HepG2 (cell line): Measurements from ENCODE around the gene PDSS2. TPM values are rescaled to one million over a fixed set of nuclear protein-coding genes. Genes with fewer than 3 reads are reported as not detected.

Experiments used
- ATAC-seq: fragments of 200-7000 bp; cut with Tn5 transposase; 3 replicates; pipeline ENCODE4 v1.9.1; 2020; ENCODE audit warnings: mild to moderate bottlenecking, moderate library complexity
- BruUV-seq: library from RNA; stranded (reverse); fragments of 400-500 nt; replicated peaks from 2 replicates; lab custom pipeline; 2021; lab: Mats Ljungman, UMichigan
- CTCF ChIA-PET: fragments of 300-600 bp; formaldehyde crosslinking; extraction: SDS; loops from one replicate; lab custom pipeline; 2021; ENCODE audit warnings: low total read pairs, inconsistent platforms, low intra/inter-chr PET ratio; lab: Yijun Ruan, JAX
- POLR2A ChIA-PET: fragments of 350-600 bp; sonication (Branson Sonifier 250); formaldehyde crosslinking; loops from one replicate; lab custom pipeline; 2020; ENCODE audit warnings: antibody characterized with exemption, inconsistent platforms; lab: Yijun Ruan, JAX
- DNase-seq: peaks from one replicate; pipeline ENCODE4 v3.0.0-alpha.2; 2015; ENCODE audit warnings: low spot score
- FAIRE-seq: peaks from 3 replicates; lab custom pipeline; 2011; peaks lifted over from hg19 to GRCh38; lab: Jason Lieb, UNC
- H2AFZ ChIP-seq: one replicate; pipeline ENCODE4 v1.6.1; 2011; ENCODE audit warnings: low read length, inconsistent platforms
- H3K27ac ChIP-seq: fragments of 300-600 bp; 3 replicates; pipeline ENCODE4 v1.8.0; 2011; ENCODE audit warnings: mixed run types, mild to moderate bottlenecking, mixed read lengths, low read length, inconsistent platforms; ENCODE audit not compliant: insufficient read depth; ENCODE audit errors: extremely low read length
- H3K27me3 ChIP-seq, 2 experiments: fragments of 200-600 bp in 1 of 2; 2 replicates in 1 of 2; 3 replicates in 1 of 2; pipeline versions ENCODE4 v1.6.0 to v1.8.0; 2011; ENCODE audit warnings: low read length in 2 of 2, mild to moderate bottlenecking in 2 of 2, moderate library complexity in 2 of 2, inconsistent platforms in 1 of 2; ENCODE audit not compliant: insufficient read depth in 2 of 2, control insufficient read depth in 1 of 2
- H3K36me3 ChIP-seq, 2 experiments: fragments of 200-600 bp in 1 of 2; replicated peaks in 1 of 2; 2 replicates in 1 of 2; 3 replicates in 1 of 2; pipeline versions ENCODE4 v1.5.1 to v1.8.0; 2011; ENCODE audit warnings: low read length in 2 of 2, inconsistent platforms in 1 of 2; ENCODE audit not compliant: insufficient read depth in 2 of 2, control insufficient read depth in 1 of 2
- H3K4me1 ChIP-seq: 2 replicates; pipeline ENCODE4 v1.5.1; 2012; ENCODE audit warnings: low read length, inconsistent platforms; ENCODE audit not compliant: insufficient read depth
- H3K4me2 ChIP-seq: 2 replicates; pipeline ENCODE4 v1.6.0; 2011; ENCODE audit warnings: low read depth, low read length, inconsistent platforms
- H3K4me3 ChIP-seq, 3 experiments: fragments of 200-600 bp in 1 of 3; sonication (generic), shearing (Covaris generic) in 1 of 3; replicated peaks in 1 of 3; 2 replicates each; pipeline ENCODE4 v1.5.1; 2011 to 2016; ENCODE audit warnings: low read length in 3 of 3, inconsistent platforms in 2 of 3, low read depth in 2 of 3, mild to moderate bottlenecking in 2 of 3, control low read depth in 1 of 3, mixed read lengths in 1 of 3; ENCODE audit not compliant: insufficient read depth in 1 of 3
- H3K79me2 ChIP-seq: one replicate; pipeline ENCODE4 v1.6.1; 2011; ENCODE audit warnings: low read length, inconsistent platforms; ENCODE audit not compliant: insufficient read depth
- H3K9ac ChIP-seq: 2 replicates; pipeline ENCODE4 v1.6.0; 2011; ENCODE audit warnings: mild to moderate bottlenecking, low read depth, low read length, inconsistent platforms; ENCODE audit not compliant: insufficient read depth
- H3K9me3 ChIP-seq: 2 replicates; pipeline ENCODE4 v1.5.1; 2012; ENCODE audit warnings: mild to moderate bottlenecking, low read length
- H4K20me1 ChIP-seq: 2 replicates; pipeline ENCODE4 v1.6.0; 2011; ENCODE audit warnings: inconsistent platforms, mild to moderate bottlenecking, low read length, moderate library complexity; ENCODE audit not compliant: insufficient read depth
- ARHGAP35 ChIP-seq: sonication (generic); formaldehyde crosslinking; IDR thresholded peaks from 2 replicates; pipeline ENCODE4 v1.9.0; 2022; ENCODE audit warnings: mild to moderate bottlenecking, inconsistent platforms, moderate library complexity, missing genetic modification reagents, borderline replicate concordance
- CSRNP2 ChIP-seq: sonication (generic); formaldehyde crosslinking; conservative IDR thresholded peaks from 2 replicates; pipeline ENCODE4 v1.8.0; 2022; ENCODE audit warnings: low read depth, missing genetic modification reagents
- JUN ChIP-seq: sonication (generic); formaldehyde crosslinking; IDR thresholded peaks from 2 replicates; pipeline ENCODE4 v1.4.0; 2020; ENCODE audit warnings: mild to moderate bottlenecking, missing genetic modification reagents
- KDM5B ChIP-seq: sonication (generic); formaldehyde crosslinking; IDR thresholded peaks from 2 replicates; pipeline ENCODE4 v1.4.0; 2020; ENCODE audit warnings: missing genetic modification reagents, mild to moderate bottlenecking, borderline replicate concordance
- MAFF ChIP-seq: IDR thresholded peaks from 2 replicates; pipeline ENCODE4 v1.6.1; 2011; ENCODE audit warnings: low read depth, low read length, improper control_type of control experiment
- POLR2AphosphoS2 ChIP-seq: IDR thresholded peaks from 2 replicates; pipeline ENCODE4 v1.6.1; 2011; ENCODE audit warnings: low read depth, low read length, improper control_type of control experiment
- SMYD3 ChIP-seq: sonication (generic); formaldehyde crosslinking; IDR thresholded peaks from 2 replicates; pipeline ENCODE4 v1.8.1; 2023; ENCODE audit warnings: mild to moderate bottlenecking, missing genetic modification reagents
- ZHX1 ChIP-seq: sonication (generic); formaldehyde crosslinking; IDR thresholded peaks from 2 replicates; pipeline ENCODE4 v1.8.1; 2022; ENCODE audit warnings: low read depth, mild to moderate bottlenecking, missing genetic modification reagents
- ZNF256 ChIP-seq: sonication (generic); formaldehyde crosslinking; conservative IDR thresholded peaks from 2 replicates; pipeline ENCODE4 v1.4.0; 2020; ENCODE audit warnings: missing genetic modification reagents
- ZNF326 ChIP-seq: sonication (generic); formaldehyde crosslinking; IDR thresholded peaks from 2 replicates; pipeline ENCODE4 v1.4.0; 2020; ENCODE audit warnings: missing genetic modification reagents, borderline replicate concordance
- ZNF383 ChIP-seq: sonication (generic); formaldehyde crosslinking; IDR thresholded peaks from 2 replicates; pipeline ENCODE4 v1.4.0; 2020; ENCODE audit warnings: missing genetic modification reagents, mild to moderate bottlenecking, borderline replicate concordance
- ZNF556 ChIP-seq: sonication (generic); formaldehyde crosslinking; IDR thresholded peaks from 2 replicates; pipeline ENCODE4 v1.4.0; 2020; ENCODE audit warnings: mild to moderate bottlenecking, missing genetic modification reagents, borderline replicate concordance
- ZNF672 ChIP-seq: sonication (generic); formaldehyde crosslinking; IDR thresholded peaks from 2 replicates; pipeline ENCODE4 v1.8.1; 2022; ENCODE audit warnings: missing genetic modification reagents
- ZNF749 ChIP-seq: sonication (generic); formaldehyde crosslinking; IDR thresholded peaks from 2 replicates; pipeline ENCODE4 v1.8.0; 2022; ENCODE audit warnings: mild to moderate bottlenecking, missing genetic modification reagents, moderate library complexity, borderline replicate concordance
- ZNF780A ChIP-seq: sonication (generic); formaldehyde crosslinking; IDR thresholded peaks from 2 replicates; pipeline ENCODE4 v1.8.0; 2022; ENCODE audit warnings: mild to moderate bottlenecking, missing genetic modification reagents, moderate library complexity
- ZNF782 ChIP-seq: sonication (generic); formaldehyde crosslinking; IDR thresholded peaks from 2 replicates; pipeline ENCODE4 v1.4.0; 2020; ENCODE audit warnings: missing genetic modification reagents, mild to moderate bottlenecking, borderline replicate concordance
- WGBS: methylation state at CpG from one replicate; pipeline ENCODE4 v1.1.6; 2017; ENCODE audit warnings: low lambda C conversion rate; 5-methylcytosine and 5-hydroxymethylcytosine counted together
- in situ Hi-C: cut with HindIII; loops from 2 replicates; pipeline ENCODE4 v1.10.0; 2017; ENCODE audit warnings: low pct_unique_long_range_greater_than_20kb; ENCODE audit not compliant: extremely low pct_ligation_motif_present
- intact Hi-C: fragments of 100-400 bp; cut with micrococcal nuclease; formaldehyde crosslinking; loops from one replicate; pipeline ENCODE4 v1.10.0; 2022; ENCODE audit not compliant: unreplicated experiment
- polyA plus RNA-seq, 8 experiments: library from polyadenylated mRNA; depleted of rRNA in 3 of 8; stranded (reverse) in 7 of 8; unstranded in 1 of 8; fragments of >200 nt; fragmentation: Illumina TruSeq in 4 of 8; extraction: Trizol in 4 of 8; gene quantifications; 2 replicates each; pipeline versions ENCODE4 v1.2.1 to v1.2.3, GENCODE V29; 2011 to 2016; ENCODE audit warnings: low read depth in 4 of 8, missing spikeins in 1 of 8, mixed read lengths in 1 of 8; ENCODE audit not compliant: insufficient read depth in 1 of 8
- total RNA-seq, 5 experiments: library from RNA; depleted of rRNA; stranded (reverse); fragments of >200 nt; fragmentation: Illumina TruSeq; extraction: Trizol; gene quantifications; 2 replicates each; pipeline ENCODE4 v1.2.3, GENCODE V29; 2016; ENCODE audit warnings: low read depth in 1 of 5

Gene PDSS2
- total and polyA plus RNA-seq, 2 of the 13 experiments (the other 11 are each of a cell fraction or from before 2014, with no cell fraction given) = 16.2 to 17.0 TPM

GRCh38 chr6:107392069-107392468 is 67.3 kb downstream of the PDSS2 start:
- DNase-seq (no peak), ATAC-seq (no peak)
- no peak overlapping the region for H3K4me2 ChIP-seq

GRCh38 chr6:107390685-107391435 is 68.5 kb downstream of the PDSS2 start:
- Histone ChIP-seq H3K9ac (no peak overlapping the region), H3K9me3 (peaks cover 5% of the 10 kb centered on the region; the same call in 1 of the 2 replicates), H3K27me3 (no peaks in the 10 kb centered on the region), H2AFZ (no peak overlapping the region), H3K4me3 (no peak overlapping the region), H3K79me2 (no peaks in the 10 kb centered on the region), H3K4me1 (0 out of 2 replicates have a peak, but pooled peaks cover 3% of the 10 kb centered on the region), H3K27ac (no peak overlapping the region), H3K4me2 (no peak overlapping the region), H3K36me3 (peaks cover 0 to 1% of the 10 kb centered on the region in 2 experiments; a peak in 3 of 5 replicates), H4K20me1 (no peaks in the 10 kb centered on the region)
- ChIA-PET CTCF (no interaction called here), POLR2A (interaction anchor here (0.9 kb wide), 1 partner anchor 69 kb away, joined by 3 read pairs; the partner anchor contains the start of gene PDSS2)
- no TSS peak for BruUV-seq
- in situ Hi-C loops (no loop called here), intact Hi-C loops (no loop called here)
- ATAC-seq = no peak
- FAIRE-seq = no peak
- no peak for DNase-seq
- TF ChIP-seq ZHX1 (CRISPR knock-in tag) (no peak), ZNF326 (CRISPR knock-in tag) (no peak), CSRNP2 (no peak), ZNF749 (no peak), ARHGAP35 (no peak)

More at GRCh38 chr6:107392069-107392468, 67.3 kb downstream of the PDSS2 start:
- no peak overlapping the region for H2AFZ ChIP-seq
- peaks cover 5% of the 10 kb centered on the region; the same call in 1 of the 2 replicates for H3K9me3 ChIP-seq
- in situ Hi-C loops = no loop called here
- TF ChIP-seq POLR2AphosphoS2 = no peak
- no peak for TF ChIP-seq MAFF
- no peak for TF ChIP-seq JUN (CRISPR knock-in tag)
- TF ChIP-seq KDM5B (CRISPR knock-in tag) = no peak
- TF ChIP-seq ZNF556 (CRISPR knock-in tag) = no peak
- no peak for TF ChIP-seq ZNF383 (CRISPR knock-in tag)
- no peak for TF ChIP-seq SMYD3 (CRISPR knock-in tag)
- TF ChIP-seq ZNF256 (CRISPR knock-in tag) = no peak
- TF ChIP-seq ZNF780A (CRISPR knock-in tag) = no peak
- TF ChIP-seq ZNF672 (CRISPR knock-in tag) = no peak
- TF ChIP-seq ZNF782 (CRISPR knock-in tag) = no peak
- CTCF ChIA-PET = no interaction called here
- 94% methylated on average over 2 of the region's 2 CpGs for WGBS
- H3K9ac ChIP-seq = no peak overlapping the region
- intact Hi-C loops = no loop called here
- no peak for FAIRE-seq
- no peak overlapping the region for H3K4me3 ChIP-seq
- H3K79me2 ChIP-seq = no peaks in the 10 kb centered on the region
- H3K27me3 ChIP-seq = no peaks in the 10 kb centered on the region
- no peak overlapping the region for H3K27ac ChIP-seq
- POLR2A ChIA-PET = no interaction called here
- H3K36me3 ChIP-seq = peaks cover 0 to 1% of the 10 kb centered on the region in 2 experiments; a peak in 3 of 5 replicates
- H3K4me1 ChIP-seq = 0 out of 2 replicates have a peak, but pooled peaks cover 8% of the 10 kb centered on the region
- no TSS peak for BruUV-seq
- no peaks in the 10 kb centered on the region for H4K20me1 ChIP-seq
